Activated naive CD4-positive, alpha-beta T cell treated with anti-CD3 and anti-CD28 coated beads, Interleukin-2, amount 50 U/mL, for 16 hours (primary cell): ENCODE data around the gene ABCA10.
"Not testable (repeated sequence)": the region's sequence is repeated elsewhere in the genome, so short reads cannot be mapped to it uniquely, and the experiment has no call there.

ENCODE experiments used
- DNase-seq: peaks from one replicate; pipeline ENCODE4 v3.0.0-alpha.2; 2020

The ABCA10 gene

GRCh38 chr17:69223809-69224208, 4.8 kb downstream of the ABCA10 start:
- DNase-seq: no peak

DNA sequence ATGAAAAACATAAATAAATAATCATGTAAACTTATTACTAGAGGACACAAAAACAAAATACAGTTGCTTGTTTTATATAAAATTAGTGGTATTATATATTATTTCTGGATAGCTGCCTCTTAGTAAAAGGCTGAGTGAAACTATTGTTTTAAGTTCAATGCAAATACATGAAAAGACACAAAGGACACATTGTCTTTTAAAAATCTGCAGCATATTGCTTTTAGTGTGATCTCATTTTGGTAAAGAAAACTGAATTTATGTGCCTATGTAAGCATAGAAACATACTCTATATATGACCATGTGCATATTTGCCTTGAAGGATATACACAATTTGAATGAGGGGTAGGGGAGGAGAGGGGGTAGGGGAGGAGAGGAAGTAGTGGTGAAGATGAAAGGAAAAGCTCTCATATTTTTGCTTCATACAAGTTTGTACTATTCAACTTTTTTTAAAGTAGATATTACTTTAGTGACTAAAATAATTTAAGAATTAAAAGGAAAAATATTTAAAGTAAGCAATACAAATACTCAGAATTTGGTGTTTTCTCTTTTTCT, 5.8 kb downstream of the ABCA10 start:
- DNase-seq: no peak

DNA sequence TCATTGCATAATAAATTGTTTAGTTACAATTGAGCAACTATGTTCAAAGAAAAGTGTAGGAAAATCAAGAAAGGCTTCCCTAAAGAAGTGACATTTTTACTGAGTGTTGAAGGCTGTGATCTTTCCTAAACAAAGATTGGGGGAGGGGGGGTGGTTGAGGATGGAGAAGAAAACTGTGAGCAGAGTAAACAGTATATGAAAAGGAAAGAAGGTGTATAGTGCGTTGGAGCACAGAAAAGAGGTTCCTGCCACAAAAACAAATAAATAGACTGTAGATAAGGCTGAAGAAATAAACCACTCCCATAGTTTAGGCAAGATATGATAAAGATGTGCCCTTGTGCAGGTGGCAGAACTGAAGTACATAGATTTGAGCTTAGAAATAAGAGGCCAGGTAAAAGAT, 8.5 kb downstream of the ABCA10 start:
- no peak for DNase-seq

- DNase-seq: no peak
Observed at GRCh38 chr17:69218986-69219385, 9.6 kb downstream of the ABCA10 start.

DNA sequence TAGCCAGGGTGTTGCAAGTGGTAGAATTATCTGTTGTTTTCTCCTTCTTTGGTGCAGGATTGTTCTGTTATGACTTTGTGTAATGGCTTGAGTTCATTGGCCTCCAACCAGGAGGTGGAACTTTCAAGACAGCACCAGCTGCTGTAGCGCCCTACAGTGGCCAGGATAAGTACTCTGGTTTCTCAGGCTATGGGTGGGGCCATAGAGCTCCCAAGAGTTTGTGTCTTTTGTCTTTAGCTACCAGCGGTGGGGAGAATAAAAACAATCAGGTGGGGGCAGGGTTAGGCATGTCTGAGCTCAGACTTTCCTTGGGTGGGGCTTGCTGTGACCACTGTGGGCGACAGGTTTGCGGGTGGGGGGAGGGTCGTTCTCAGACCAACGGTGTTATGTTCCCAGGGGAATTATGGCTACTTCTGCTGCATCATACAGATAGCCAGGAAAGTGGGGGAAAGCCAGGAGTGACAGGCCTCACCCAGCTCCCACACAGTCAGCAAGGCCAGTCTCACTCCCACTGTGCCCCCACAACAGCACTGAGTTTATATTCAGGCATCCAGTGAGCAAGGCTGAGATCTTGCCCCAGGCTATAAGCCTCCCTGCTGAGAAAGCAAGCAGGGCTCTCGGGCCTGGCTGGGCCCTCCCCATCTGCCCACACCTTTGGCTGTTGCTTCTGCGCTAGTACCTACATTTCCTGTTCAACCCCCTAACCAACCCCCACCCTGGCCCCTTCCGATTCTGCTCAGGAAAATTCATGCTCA, 15.4 kb downstream of the ABCA10 start:
- DNase-seq: no peak

- DNase-seq: no peak
Observed at GRCh38 chr17:69208640-69209039, 20.0 kb downstream of the ABCA10 start.

GRCh38 chr17:69207151-69207550, 21.5 kb downstream of the ABCA10 start:
- DNase-seq: no peak

- DNase-seq: no peak
Observed at GRCh38 chr17:69198238-69198637, 30.4 kb downstream of the ABCA10 start.

DNA sequence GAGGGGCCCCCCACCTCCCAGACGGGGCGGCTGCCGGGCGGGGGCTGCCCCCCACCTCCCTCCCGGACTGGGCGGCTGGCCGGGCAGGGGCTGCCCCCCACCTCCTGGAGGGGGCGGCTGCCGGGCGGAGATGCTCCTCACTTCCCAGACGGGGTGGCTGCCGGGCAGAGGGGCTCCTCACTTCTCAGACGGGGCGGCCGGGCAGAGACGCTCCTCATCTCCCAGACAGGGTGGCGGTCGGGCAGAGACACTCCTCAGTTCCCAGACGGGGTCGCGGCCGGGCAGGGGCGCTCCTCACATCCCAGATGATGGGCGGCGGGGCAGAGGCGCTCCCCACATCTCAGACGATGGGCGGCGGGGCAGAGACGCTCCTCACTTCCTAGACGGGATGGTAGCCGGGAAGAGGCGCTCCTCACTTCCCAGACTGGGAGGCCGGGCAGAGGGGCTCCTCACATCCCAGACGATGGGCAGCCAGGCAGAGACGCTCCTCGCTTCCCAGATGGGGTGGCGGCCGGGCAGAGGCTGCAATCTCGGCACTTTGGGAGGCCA, 32.4 kb downstream of the ABCA10 start:
- not testable (repeated sequence) for DNase-seq

DNA sequence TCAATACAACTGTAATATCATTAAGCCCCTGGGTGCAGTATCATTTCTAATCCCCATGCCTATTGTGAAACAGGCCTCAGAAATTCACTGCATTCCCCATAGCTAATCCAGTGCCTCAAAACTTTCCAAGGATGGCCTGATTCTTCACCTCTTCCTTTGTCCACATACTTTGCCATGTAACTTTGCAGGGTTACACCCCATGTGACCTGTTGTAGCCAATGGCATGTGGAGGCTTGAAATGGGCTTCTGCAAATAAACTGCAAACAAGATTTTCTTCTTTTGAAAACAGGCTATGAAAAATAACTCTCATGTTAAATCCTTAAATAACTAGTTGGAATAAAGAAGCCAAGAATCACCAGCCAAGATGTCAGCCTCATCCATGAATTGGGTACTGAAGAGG, 35.9 kb downstream of the ABCA10 start:
- DNase-seq: no peak

DNA sequence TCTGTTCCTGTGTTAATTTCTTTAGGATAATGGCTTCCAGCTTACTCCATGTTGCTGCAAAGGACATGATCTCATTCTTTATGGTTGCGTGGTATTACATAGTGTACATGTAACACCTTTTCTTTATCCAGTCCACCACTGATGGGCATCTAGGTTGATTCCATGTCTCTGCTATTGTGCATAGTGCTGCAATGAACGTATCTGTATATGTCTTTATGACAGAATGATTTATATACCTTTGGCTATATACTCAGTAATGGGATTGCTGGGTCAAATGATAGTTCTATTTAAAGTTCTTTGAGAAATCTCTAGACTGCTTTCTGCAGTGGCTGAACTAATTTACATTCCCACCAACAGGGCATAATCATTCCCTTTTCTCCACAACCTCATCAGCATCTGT, 39.8 kb downstream of the ABCA10 start:
- DNase-seq: no peak

GRCh38 chr17:69188064-69188463, 40.6 kb downstream of the ABCA10 start:
- no peak for DNase-seq

DNA sequence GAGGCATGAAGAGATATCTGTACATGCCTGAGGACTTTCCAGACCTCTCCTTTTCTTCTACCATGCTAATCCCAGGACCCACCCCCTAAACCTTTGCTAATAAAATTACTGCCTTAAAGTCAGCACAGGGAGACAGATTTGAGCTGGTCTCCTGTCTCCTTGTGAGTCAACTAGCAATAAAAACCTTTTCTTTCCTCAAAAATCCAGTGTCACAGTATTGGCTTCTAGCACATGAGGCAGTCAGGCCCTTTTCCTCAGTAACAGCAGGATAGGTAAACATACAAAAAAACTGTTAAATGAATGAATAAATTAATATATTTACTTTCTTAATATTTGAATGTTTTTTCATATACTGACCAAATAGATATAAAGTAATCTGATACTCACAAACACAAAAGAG, 41.3 kb downstream of the ABCA10 start:
- DNase-seq: no peak

DNA sequence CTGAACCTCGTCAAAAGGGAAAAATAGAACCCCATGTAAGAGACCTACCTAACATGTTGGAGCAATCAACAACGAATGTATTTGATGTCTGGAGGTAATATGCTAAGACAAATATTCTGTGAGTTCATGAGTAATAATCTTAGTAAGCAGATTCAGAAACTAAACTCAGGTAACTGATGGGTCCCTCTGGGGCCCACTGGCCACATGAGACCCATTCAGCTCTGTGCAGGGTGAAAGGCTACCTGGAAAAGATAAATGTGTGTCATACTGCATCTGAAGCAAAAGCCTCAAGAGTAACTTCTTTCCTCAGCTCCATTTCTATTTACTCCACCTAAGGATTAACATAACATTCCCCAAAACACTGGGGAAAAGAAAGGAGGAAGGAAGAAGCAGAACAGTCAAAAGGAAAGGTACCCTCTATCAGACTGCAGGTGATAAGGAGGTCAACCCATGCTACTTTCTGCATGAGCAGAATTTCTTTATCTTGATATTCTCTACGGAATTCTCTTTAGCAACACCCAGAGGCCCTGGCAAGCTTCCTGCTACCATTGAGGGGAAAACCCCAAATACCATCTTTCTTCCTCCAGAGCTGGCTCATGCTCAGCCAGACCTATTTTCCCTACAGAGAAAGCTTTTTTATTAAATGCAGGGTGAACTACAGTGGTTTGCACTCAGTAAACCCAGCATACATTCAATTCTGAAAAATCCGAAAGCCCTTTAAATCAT, 49.2 kb downstream of the ABCA10 start:
- DNase-seq: no peak

GRCh38 chr17:69176457-69176795, 52.2 kb downstream of the ABCA10 start:
- DNase-seq: no peak

DNA sequence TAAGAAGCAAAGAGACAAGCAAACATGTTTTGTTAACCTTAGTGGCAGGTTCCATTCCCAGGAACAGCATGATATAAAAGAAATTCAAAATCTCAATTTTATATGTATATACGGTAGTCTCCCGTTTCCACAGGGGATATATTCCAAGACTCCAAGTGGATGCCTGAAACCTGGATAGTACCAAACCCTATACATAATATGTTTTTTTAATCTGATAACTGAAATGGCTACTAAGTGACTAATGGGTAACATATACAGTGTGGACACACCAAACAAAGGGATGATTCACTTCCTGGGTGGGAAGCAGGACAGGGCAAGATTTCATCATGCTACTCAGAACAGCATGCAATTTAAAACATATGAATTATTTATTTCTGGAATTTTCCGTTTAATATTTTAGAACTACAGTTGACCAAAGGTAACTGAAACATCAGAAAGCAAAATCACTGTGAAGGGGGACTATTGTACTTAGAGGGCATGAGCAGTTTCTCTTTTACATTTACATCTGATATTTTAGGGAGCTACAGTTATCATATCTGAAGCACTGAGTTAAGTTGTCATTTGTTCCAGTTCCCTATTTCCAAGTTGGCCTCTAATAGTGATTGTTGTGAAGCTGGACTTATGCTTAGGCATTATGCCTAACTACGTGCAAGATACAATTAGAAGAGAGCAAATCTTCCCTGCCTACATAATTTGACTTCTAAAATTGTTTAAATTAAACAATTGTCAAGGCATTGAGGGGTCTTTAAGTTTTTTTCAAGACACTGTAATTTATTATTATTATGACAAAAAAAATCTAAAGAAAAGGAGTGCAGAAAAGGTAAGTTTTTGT, 52.8 kb downstream of the ABCA10 start:
- DNase-seq: no peak

DNA sequence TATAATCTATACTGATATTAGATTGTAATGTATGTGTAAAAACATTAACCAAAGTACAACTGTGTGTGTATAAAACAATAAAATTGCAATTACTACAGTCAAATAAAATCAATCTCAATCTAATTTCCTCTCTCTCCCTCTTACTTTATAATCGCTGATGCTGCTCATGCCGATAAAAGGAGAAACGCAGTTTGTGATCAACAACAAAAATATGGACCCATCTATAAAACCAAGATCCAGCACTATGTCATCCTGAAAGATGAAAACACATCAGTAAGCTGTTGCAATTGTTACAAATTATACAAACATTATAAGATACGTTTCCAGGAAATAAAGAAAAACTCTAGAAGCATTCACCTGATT, 53.4 kb downstream of the ABCA10 start:
- no peak for DNase-seq

DNA sequence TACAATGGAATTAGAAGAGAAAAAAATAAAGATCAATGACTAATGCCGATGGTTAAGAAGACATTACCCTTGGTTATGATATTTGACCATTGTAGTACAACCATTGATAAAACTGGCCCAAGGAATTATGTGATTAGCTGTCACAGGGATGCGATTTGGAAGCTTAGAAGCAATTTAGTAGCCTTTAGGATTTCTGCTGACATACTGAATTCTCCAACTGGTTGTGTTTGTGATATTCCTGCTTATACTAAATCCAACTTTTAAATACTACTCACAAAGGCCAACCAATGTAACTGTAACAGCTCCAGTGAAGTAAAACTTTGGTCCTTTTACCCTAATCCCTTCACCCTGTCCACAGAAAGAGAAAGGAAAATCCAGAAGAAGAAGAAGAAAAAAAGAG, 55.5 kb downstream of the ABCA10 start:
- DNase-seq: no peak

DNA sequence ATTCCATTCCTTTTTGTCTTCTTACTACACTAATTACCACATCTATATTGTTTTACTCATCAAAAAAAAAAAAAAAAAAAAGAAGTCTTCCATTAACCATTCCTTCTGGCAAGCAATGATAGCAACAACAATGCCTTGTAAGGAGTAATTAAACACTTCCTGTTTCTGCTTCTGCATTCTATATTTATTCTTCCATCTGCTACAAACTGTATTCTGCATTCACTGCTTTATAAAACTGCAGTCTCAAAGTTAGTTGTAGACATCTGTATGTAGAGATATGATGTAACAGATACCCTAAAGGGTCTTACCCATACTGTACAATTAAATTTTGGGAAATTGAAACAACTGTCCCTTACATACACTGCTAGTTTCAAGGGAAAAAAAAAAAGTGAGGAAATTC, 58.2 kb downstream of the ABCA10 start:
- no peak for DNase-seq

- not testable (repeated sequence) for DNase-seq
Observed at GRCh38 chr17:69168642-69169041, 60.0 kb downstream of the ABCA10 start.

- DNase-seq: no peak
Observed at GRCh38 chr17:69166957-69167356, 61.7 kb downstream of the ABCA10 start.

- DNase-seq: no peak
Observed at GRCh38 chr17:69164206-69164605, 64.4 kb downstream of the ABCA10 start.

- no peak for DNase-seq
Observed at GRCh38 chr17:69159418-69159817, 69.2 kb downstream of the ABCA10 start.
